GM18505 (cell line): ENCODE measurements around the gene PSMA7.

Source experiments
- ATAC-seq: cut with Tn5 transposase; IDR thresholded peaks from one replicate; pipeline ENCODE4 v1.9.1; 2021; ENCODE audit not compliant: unreplicated experiment
- POLR2A ChIP-seq: IDR thresholded peaks from 4 replicates; pipeline ENCODE4 v1.6.1; 2011; ENCODE audit warnings: borderline replicate concordance; ENCODE audit not compliant: insufficient read depth, insufficient read length; ENCODE audit errors: extremely low read depth

The PSMA7 gene

DNA sequence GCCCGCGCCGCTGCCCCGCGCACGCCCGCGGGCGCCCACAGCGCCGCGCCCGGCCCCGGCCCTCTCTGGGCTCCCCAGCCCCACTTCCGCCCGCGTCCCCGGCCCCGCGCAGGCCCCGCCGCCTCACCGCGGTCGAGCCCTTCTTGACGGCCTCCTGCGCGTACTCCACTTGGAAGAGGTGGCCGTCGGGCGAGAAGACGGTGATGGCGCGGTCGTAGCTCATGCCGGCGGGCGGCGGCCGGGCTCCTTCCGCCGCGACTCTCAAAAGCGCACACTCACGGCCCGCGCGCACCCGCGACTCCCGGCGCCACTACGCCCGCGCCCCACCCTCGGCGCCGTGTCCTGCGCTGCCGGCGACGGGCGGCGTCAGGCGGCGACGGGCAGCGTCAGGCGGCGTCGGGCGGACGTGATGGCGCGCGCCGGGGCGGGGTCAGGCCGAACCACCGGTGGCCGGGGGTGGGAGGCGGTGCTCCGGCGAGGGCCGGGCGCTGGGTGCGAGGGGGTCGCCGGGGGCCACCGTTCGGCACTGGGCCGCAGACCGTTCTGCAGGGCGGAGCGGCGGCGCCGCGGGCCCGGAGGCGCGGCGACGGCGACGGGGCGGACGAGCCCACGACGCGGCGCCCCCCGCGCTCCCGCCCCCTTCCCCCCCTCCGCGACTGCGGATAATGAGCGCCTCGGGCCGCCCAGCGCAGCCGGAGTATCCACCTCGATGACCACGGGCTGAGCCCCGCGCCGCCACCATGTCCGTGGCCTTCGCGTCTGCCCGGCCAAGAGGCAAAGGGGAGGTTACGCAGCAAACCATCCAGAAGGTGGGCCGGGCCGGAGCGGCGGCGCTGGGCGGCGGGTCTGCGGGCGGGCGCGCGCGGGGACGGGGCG lies at the start of gene PSMA7, which contains the start of gene SS18L1:
PSMA7 (minus strand) TSS at position 314 of the 876 bp plus-strand sequence; CDS start at position 223, 91 bp downstream.
SS18L1 (plus strand) TSS at position 689 of the 876 bp plus-strand sequence; CDS start at position 741, 52 bp downstream.
- peak; percentile 74 for ATAC-seq
- TF ChIP-seq POLR2A = peak; percentile 81

DNA sequence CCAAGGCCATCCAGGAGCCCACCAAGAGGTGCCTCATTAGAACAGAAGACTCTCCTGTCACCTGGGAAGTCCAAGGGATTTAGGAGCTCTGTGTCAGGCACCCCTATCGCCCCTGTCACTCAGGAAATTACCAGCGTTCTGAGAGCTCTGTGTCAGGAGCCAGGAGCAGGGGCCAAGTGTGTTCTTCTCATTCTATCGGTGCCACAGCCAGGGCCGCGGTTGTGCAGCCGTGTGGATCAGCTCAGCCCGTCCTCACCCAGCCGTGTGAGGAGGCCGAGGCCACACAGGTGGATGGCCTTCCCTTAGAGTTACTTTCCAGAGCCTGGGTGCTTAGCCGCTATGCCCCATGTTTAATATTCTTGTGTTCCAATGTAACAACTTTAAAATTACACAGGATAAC lies 49.4 kb upstream of the PSMA7 start:
- ATAC-seq = no peak
- no peak for TF ChIP-seq POLR2A

DNA sequence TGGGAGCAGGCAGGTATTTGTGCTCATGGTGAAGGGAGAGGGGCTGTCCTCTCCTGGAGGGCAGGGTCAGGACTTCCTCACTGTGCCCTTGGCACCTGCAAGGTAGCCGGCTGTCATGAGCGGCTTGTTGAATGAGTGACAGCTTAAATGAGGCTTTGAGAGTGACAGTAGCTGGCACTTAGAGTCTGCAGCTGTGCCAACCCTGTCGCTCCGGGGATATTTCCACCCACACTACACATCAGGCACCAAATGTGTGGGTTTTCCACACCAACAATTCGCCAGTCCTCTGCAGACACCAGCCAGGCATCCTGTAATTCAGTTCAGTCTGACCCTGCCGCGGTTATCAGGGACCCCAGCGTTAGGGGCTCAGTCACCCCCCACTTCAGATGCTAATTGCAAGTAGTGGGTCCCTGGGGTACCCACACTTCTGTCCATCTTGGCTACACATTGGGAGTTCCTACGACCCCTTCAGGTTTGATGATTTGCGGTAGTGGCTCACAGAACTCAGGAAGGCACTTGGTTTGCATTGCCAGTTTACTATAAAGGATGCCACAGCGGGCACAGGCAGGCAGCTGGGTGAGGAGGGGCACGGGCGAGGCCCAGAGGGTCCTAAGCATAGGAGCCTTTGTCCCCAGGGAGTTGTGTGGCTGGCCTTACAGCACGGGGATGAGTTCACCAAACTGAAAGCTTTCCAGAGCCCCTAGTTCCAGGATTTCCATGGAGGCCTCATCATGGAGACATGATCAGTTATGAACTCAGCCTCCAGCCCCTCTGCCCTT lies 48.8 kb upstream of the PSMA7 start:
- no peak for ATAC-seq

DNA sequence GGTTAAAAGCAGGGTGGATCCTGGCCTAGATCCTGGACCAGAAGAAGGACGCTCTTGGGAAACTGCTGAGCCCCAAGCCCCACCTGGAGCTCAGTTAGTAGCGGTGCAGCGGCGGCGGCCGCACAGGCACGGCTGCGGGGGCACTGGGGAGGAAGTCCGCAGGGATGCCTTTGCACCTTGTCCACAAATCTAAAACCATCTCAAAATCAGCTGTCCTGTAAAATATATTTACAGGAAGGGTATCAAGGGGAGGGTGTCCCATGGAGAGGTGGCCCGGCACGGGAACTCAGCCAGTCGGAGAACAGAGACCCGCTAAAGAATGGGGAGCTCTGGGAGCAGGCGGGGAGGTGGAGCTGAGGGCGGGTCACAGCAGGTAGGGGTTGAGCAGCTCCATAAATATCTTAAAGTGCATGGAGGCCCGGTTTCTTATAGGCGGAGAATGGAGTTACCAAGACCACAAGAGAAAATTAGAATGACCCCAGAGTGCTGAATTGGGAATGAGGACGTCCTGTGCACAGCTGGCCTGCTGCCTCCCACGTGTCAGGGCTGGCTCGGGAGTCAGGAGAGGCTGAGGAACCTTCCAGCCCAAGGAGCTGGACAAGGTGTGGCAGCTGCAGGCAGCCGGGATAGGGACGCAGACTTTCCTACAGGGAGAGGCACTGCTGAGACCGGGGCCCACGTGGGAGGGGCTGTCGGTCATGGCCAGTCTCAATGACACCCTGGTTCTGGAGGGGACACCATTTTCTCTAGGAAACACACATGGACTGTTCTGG lies 47.6 kb upstream of the PSMA7 start:
- no peak for ATAC-seq
- no peak for TF ChIP-seq POLR2A

More for the DNA sequence above, 48.8 kb upstream of the PSMA7 start:
- no peak for TF ChIP-seq POLR2A

DNA sequence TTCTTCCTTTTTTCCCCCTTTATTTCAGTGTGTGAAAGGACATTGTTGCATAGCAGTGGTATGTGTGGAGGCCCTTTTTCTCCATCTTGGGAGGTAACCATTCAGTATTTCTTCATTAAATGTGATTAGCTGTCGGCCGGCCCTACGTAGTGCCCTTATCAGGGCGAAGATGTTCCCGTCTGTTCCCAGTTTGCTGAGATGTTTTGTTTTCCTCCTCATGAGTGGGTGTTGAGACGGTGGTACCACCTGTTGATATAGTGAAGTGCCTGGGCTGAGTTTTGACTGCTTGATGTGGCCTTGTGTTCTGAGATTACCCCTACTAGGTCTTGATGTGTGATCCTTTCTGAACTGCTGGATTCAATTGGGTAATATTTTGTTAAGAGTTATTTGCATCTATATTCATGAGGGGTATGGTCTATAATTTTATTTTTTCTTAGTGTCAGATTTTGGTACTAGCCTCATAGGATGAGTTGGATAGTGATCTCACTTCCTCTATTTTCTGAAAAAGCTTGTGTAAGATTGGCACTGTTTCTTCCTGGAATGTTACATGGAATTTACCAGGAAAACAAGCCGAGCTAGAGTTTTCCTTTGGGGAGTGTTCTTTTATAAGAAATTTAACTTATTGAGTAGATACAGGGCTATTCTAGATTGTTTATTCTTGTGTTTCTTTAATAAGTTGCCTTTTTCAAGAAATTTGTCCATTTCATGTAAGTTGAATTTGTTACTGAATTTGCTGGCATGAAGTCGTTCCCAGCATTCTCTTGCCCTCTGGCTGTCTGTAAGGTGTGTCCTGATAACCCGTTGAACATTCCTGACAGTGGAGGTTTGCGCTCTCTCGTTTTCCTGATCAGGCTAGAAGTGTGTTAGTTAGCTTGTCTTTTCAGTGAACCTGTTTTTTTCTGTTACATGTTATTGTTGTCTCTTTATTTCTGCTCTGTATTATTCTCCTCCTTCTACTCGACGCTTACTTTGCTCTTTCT lies 44.0 kb upstream of the PSMA7 start:
- no peak for ATAC-seq
- no peak for TF ChIP-seq POLR2A

DNA sequence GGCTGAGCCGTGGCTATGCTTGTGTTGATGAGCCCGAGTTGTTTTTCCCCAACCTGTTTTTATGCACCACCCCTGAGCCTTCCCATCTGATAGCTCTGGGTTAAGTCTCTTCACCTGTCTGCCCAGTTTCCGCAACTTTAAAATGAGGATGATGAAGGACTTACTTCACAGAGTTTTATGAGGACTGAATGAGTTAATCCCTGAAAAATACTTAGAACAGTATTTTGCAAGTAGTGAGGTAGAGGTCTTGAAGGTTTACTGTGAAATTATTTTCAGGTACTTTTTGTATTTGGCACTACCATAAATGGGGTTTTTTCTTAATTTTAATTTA lies 42.9 kb upstream of the PSMA7 start:
- no peak for ATAC-seq

DNA sequence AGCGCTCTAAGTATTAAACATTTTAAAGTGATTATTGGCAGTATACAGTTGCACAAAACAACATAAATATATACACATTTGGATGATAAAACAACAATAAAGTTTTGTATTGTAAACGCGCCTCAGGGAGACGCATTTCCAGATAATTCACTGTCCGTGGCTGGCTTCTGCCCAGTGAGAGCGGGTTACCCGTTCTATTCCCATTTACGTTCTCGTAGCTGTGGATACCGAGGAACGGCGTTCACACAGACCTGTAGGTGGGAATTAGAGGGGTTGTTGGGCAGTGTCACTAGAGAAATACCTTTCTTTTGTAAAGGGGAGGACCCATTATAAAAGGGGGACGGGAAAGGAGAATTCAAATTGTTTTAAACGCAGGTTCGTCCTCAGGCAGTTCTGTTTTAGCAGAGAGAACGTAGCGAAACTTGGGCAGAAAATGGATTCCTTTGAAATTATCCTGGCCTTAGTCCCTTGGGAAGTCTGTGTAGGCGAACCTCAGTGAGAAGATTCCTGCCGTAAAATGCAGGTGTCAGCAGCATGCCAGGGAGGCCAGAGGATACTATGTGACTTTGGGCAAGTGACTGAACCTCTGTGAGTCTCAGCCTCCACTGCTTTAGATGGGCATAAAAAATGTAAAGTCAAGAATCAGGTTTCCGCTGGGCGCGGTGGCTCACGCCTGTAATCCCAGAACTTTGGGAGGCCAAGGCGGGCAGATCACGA lies 40.4 kb upstream of the PSMA7 start:
- TF ChIP-seq POLR2A = no peak
- ATAC-seq = no peak

More for the DNA sequence above, 42.9 kb upstream of the PSMA7 start:
- no peak for TF ChIP-seq POLR2A

GRCh38 chr20:62182469-62183425 lies 39.6 kb upstream of the PSMA7 start, which contains the start of gene MTG2:
Gene MTG2, plus strand, starts transcription at chr20:62183028. Its CDS starts 10,393 bp downstream, at chr20:62193421.
- peak; percentile 99 for TF ChIP-seq POLR2A
- peak; percentile 89 for ATAC-seq

DNA sequence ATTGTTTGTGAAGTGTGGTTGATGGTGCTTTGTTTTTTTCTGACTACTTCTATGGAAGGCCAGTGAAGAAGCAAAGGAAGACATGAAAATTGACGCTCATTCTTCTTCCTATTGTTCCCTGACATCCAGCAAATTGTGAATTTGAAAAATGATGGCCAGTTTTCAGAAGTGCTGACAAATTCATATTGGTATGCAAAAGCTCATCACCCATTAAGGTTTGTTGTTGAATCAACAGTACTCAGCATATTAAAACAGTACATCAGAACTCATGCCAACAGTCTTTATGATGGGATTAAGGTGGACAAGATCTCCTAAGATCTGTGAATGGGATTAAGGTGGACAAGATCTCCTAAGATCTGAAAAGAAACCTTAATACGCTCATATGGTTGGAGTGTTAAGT lies 38.6 kb upstream of the PSMA7 start:
- TF ChIP-seq POLR2A = no peak
- ATAC-seq = no peak

- no peak for ATAC-seq
- no peak for TF ChIP-seq POLR2A
These were observed 35.9 kb upstream of the PSMA7 start for GRCh38 chr20:62179162-62179504.

DNA sequence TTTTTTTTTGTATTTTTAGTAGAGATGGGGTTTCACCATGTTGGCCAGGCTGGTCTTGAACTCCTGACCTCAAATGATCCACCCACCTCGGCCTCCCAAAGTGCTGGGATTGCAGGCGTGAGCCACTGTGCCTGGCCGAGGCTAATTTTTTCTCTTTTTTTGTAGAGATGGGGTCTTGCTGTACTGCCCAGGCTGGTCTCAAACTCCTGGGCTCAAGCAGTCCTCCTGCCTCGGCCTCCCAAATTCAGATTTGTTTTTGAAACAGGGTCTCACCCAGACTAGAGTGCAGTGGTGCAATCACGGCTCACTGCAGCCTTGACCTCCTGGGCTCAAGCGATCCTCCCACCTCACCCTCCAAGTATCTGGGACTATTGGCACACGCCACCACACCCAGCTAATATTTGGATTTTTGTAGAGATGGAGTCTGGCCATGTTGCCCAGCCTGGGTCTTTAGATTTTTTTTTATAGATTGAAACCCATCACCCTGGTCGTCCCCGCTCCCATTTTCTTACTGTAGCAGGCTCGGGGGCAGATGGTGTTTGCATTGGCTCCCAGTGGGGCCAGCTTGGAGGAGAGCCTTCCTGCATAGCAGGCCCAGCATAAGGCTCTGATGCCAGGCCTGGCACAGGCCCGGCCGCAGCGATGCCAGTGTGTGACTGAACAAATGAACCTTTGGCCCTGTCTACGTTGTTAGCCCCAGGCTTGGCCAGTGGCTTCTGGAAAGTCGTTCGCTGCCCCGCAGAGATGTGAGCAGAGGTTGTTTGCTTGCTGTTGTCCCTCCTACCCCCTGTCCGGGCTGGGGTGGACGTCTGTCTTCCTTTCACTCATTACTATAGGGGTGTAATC lies 35.3 kb upstream of the PSMA7 start:
- TF ChIP-seq POLR2A = no peak
- ATAC-seq = no peak
